ENCODE measurements around the gene SNTB2.

- TF ChIP-seq CTCF (conservative IDR thresholded peaks at IDR 0.05) (no peak), EZH2 (IDR thresholded peaks at IDR 0.05; ENCODE audit: low read depth) (no peak)
Measured at GRCh38 chr16:69179328-69180010, 7.5 kb upstream of the SNTB2 start.

Measured in PC-9 (cell line).